IPS-11a (cell line): ENCODE data around the gene DDAH1.

ENCODE experiments used
- H3K4me3 ChIP-seq: one replicate; pipeline ENCODE4 v1.5.1; 2013; ENCODE audit warnings: low read depth, low read length, control low read depth

DDAH1 gene

GRCh38 chr1:85333186-85333585 is 131.8 kb downstream of the DDAH1 start:
- no peak overlapping the region for H3K4me3 ChIP-seq

DNA sequence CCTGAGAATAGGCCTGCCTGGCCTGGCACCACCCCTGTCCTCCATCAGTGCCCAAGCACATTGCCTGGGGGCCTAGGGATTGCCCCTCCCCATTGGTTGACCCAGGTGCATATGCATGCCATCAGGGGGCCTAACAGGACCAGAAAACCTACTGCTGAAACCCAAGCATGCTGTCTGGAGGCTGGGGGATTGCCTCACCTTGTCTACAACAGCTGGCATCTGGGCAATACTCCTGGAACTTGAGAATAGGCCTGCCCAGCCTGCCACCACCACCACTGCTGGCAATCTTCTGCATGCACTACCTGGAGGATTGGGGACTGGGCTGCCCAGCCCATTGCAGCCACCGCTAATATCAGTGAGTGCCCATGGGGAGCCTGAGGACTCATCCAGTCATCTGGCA is 132.4 kb downstream of the DDAH1 start:
- no peak overlapping the region for H3K4me3 ChIP-seq

DNA sequence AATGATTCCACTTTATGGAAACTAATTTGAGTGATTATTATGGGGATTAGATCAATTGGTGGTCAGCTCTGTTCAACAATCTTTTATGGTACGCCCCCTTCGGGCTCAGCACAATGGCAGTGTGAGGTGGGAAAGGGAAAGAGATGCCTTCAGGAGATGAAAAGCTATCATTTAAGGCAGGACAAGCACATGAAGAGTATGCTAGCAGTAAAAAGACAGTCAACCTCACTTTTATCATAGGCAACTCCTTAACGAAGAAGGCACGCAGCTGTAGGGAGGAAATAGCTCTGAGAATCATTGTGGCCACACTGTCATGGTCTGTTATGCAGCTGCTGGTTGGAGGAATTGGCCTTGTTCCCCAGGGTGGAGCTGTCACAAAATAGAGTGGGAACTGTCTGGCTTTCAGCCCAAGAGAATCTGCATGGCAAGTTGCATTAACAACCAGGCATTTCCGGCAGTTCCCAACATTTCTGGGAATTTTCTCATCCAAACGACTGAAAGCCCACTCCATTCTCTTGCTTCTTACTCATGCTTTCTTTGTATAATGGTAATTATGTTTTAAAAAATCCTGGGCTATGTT is 134.2 kb downstream of the DDAH1 start:
- no peak overlapping the region for H3K4me3 ChIP-seq

DNA sequence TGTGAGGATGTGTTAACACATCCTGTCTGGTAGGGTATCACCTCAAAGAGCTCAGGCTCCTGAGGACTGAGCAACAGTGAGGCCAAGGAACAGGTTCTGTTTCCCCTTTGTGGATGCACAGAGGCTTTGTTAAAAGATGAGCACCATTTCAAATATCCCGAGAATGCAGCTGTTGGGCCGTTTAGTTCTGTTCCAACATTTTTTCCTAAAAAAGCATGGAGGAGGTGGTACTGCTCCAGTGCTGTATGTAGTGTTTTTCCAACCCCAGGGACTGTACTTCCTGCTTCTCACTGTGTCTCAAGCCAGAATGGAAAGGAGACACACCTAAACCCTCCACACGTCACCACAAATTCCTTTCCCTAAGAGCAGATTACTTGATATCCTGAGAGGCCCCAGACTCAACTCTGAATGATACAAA is 134.7 kb downstream of the DDAH1 start:
- no peak overlapping the region for H3K4me3 ChIP-seq

DNA sequence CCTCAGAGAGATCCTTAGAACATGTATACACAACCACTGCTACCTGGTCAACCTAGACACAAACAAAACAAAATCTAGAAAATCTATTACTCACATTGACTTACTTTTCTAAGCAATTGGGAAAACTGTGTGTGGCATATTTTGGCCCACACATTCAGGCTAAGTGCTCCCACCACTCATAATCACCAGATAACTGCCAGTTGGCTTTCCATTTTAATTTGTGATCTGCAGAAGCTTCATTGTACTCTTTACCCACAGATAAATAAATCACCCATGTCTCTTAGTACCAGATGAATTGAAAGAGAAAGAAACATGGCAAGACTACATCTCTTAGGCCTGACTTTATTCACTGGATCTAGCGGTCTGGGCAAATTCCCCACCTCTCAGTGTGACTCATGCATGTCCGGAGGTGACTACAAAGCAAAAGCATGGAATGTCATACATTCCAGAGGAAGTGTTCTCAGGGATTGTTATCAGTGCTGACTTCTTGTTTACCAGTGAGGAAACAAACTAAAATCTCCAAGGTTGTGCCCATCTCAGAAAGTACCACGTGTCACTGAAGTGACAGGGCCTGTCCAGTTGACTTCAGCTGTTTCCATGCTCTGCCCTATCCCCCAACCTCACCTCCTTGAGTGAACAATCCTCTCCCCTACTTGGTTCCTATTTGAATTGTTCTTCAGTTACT is 136.1 kb downstream of the DDAH1 start:
- H3K4me3 ChIP-seq: no peak overlapping the region

DNA sequence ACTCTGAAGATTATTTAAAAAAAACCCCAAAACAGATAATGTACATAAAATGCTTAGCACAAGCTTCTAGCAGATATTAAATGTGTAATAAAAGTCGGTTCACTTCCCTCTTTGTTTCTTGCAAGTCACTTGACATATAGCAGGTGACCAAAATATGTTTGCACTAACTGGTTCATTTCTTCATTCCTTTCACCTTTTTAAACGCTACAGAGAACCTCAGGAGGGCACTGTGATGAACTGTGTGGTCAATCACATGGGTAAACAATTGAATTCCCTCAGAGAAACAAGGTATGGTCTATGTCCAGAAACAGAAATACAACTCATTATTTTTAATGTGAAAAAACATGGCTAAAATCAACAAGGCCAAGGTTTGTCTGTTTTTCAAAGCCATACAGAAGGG is 137.2 kb downstream of the DDAH1 start:
- H3K4me3 ChIP-seq: no peak overlapping the region

DNA sequence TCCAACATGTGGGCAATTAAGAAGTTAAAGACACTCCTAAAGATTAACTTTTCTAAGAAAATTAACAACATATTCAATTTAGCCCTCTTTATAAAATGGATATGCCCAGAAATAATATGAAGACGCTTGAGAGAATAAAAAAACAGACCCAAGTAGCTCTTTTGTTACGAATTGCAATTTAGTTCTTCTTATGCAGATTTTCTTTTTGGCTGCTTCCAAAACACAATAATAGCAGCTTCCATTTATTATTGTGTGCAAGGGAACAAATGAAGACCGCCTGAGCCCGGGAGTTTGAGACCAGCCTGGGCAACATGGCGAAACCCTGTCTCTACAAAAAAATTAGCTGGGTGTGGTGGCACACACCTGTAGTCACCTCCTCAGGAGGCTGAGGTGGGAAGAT is 138.1 kb downstream of the DDAH1 start:
- H3K4me3 ChIP-seq: no peak overlapping the region

- H3K4me3 ChIP-seq: no peak overlapping the region
These were observed 138.6 kb downstream of the DDAH1 start for GRCh38 chr1:85326336-85326735.

GRCh38 chr1:85325920-85326319 is 139.0 kb downstream of the DDAH1 start:
- H3K4me3 ChIP-seq: no peak overlapping the region

DNA sequence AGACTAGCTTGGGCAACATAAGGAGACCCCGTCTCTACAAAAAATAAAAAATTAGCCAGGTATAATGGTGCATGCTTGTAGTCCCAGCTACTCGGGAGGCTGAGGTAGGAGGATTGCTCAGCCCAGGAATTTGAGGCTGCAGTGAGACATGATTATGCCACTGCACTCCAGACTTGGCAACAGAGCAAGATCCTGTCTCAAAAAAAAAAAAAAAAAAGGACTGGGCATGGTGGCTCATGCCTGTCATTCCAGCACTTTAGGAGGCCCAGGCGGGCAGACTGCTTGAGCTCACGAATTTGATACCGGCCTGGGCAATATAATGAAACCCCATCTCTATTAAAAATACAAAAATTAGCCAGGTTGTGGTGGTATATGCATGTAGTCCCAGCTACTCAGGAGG is 141.2 kb downstream of the DDAH1 start:
- H3K4me3 ChIP-seq: no peak overlapping the region

DNA sequence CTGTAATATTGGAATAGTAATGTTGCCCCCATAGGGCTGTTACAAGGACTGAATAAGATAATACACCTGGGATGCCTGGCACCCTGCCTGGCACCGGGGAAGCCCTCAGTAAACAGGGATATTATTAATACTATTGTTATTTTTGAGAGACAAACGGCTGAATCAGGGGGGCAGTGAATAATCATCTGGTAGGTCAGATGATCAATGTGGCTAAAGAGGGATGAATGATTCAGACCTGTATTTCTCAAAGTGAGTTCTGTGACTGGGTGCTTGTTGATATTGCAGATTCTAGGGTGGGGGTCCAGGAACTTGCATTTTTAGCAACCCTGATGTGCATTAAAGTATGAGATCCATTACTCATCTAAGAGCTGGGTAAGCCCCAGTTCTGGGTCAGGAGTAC is 142.3 kb downstream of the DDAH1 start:
- no peak overlapping the region for H3K4me3 ChIP-seq

GRCh38 chr1:85321237-85321964 is 143.6 kb downstream of the DDAH1 start:
- no peak overlapping the region for H3K4me3 ChIP-seq

DNA sequence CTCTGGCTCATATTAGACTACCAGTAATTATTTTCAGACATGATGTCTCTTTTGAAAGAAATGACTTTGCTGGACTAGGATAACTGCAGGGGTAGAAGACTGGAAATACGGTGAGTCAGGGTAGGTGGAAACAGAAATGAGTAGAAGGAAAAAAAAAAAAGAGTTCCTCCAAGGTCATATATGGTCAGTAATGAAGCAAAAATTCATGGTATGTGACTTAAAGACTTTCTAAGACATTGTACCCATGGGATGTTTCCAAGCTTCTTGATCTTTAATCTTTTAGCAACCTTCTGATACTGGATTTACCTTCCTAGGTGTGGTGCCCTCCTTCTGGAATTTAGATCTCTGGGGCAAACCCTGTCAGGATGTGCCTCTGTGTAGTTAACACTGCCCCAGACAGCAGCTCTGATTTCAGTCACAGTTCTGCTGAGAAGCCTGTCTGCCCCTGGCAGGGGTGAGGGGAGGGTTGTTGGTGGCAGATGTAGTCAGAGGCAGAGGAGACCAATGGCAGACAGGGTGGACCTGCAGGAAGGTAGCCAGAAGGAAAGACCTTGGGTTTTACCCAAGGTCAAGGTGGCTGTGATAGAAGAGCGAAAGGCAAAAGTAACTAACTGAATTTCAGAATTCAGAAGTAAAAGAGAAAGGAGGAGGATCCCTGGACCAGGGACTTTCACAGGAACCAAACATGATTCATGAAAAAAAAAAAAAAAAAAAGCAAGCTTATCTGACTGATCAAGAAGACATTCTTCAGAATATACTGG is 144.4 kb downstream of the DDAH1 start:
- no peak overlapping the region for H3K4me3 ChIP-seq

GRCh38 chr1:85319931-85320330 is 145.0 kb downstream of the DDAH1 start:
- H3K4me3 ChIP-seq: no peak overlapping the region

- H3K4me3 ChIP-seq: no peak overlapping the region
These were observed 145.5 kb downstream of the DDAH1 start for GRCh38 chr1:85319491-85319890.

- H3K4me3 ChIP-seq: no peak overlapping the region
These were observed 146.7 kb downstream of the DDAH1 start for GRCh38 chr1:85318217-85318616.

DNA sequence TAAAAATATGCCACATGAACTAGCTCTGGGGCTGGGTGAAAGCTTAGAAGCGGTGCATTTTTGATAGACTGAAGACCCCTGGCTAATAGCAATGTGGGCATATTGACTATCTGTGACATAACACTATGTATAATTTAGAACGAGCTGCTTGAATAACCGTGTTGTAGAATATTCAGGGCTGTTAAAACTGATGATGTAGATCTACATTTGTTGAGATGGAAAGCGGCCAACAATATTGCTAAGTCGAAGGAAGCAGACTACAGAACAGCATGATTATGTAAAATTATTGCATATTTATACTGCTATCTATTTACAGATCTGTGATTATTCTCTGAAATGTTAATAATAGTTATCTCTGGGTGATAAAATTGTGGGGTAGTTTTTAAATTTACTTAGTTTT is 147.4 kb downstream of the DDAH1 start:
- no peak overlapping the region for H3K4me3 ChIP-seq

- H3K4me3 ChIP-seq: no peak overlapping the region
These were observed 148.6 kb downstream of the DDAH1 start for GRCh38 chr1:85316321-85316720.

- H3K4me3 ChIP-seq: no peak overlapping the region
These were observed 149.2 kb downstream of the DDAH1 start for GRCh38 chr1:85315789-85316188.

- no peak overlapping the region for H3K4me3 ChIP-seq
These were observed 150.2 kb downstream of the DDAH1 start for GRCh38 chr1:85314726-85315125.

DNA sequence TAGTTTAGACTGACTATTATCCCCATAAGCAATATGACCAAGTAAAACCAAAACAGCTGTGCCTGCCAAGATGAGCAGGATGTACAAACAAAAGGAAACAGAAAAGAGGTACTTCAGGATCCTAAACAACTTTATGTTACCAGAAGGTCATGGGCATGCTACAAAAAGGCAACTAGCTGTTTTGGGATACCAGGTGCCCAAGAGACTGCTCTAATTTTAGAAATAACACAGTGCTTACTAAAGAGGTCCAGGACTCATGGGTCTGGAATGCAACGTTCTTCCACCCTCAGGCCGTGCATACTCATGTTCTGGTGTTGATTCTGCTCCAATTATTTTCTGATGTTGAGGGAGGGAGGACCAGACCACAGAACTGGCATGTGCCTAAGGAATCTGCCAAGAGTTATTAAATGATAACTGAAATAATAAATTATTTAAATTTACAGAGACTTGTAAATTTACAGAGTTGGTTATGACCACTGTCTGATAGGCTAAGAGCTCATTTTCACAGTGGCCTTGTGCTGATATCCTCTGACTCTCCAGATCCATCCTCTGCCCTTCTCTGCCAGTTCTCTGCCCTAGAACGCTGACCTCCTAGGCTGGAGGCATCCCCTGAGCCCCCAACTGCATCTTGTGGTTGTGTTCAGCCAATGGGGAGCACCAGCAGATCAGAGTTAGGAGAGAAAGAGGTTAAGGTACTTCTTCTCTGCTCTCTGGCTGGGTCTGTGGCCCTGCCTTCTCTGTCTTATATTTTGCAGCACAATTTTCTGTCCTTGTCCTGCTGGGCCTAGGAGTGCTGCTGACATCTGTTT is 150.9 kb downstream of the DDAH1 start:
- H3K4me3 ChIP-seq: no peak overlapping the region
